Epithelial cell of alveolus of lung (primary cell): ENCODE results near the gene ASB6. TPM values are rescaled to one million over a fixed set of nuclear protein-coding genes. Genes with fewer than 3 reads are reported as not detected.

ENCODE experiments used
- total RNA-seq: library from RNA; depleted of rRNA; stranded (reverse); fragments of >200 nt; gene quantifications from 2 replicates; pipeline ENCODE4 v1.2.1, GENCODE V29; 2015

ASB6 gene
- 26.5 and 32.2 TPM in 2 replicates for total RNA-seq

DNA sequence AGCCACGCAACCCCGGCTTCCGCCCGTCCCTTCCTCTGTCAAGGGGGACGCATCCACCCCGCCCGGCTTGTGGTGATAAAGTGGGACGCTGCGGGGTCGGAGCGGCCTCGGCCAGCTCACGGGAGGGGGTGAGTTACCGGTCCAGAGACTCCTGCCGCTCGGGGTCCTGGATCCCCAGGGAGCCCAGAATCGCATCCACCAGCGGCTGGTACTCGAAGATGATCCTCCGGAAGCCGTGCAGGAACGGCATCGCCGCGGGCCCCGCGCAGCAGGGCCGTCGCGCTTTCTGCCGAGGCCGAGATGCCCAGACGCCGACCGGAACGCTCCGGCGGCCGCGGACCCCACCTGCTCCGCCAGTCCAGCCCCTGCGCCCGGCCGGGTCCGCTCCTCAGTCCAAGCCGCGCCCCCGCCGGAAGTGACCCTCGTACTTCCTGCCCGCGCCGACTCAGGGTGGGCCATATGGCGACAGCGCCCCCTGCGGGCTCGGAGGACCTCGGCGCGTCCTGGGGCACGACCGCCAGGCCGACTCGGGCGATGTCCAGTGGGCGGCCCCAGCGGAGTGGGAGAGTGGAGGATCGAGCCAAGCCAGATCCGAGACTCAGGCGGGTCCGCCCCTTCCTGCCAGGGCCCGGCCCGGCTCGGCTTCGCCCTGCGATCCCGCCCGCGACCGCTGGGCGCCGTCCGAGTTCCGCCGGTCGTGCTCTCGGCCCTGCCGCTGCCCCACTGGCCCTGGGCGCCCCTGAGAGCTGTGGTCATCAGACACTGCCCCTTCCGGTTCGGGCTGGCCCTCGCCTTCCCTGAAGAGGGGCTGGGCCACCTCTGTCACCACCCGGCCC lies at the start of gene ASB6:
Gene ASB6 (minus strand): TSS at position 402 of the 836 bp plus-strand sequence. CDS start 152 bp downstream, at position 250.

DNA sequence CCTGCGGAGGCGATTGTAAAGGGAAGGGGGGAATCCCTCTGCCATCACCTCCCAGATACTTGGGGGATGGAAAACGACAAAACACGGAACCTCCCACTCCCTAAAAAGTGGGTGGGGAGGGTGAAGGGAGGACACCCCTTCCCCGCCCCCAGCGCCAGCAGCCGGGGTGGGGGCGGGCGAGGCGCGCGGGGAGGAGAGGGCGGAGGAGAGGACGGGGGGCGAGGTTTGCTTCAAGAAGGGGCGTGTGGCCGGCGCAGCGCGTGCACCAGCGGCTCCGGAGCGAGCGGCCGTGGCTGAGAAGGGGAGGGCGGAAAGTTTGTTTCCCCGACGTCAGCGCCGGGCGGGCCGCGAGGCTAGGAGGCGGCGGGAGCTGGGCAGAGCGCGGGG lies 23.4 kb upstream of the ASB6 start, which contains the start of gene PRRX2:
Gene PRRX2 (plus strand): TSS at position 259 of the 387 bp plus-strand sequence. CDS start 221 bp downstream, outside the sequence.

DNA sequence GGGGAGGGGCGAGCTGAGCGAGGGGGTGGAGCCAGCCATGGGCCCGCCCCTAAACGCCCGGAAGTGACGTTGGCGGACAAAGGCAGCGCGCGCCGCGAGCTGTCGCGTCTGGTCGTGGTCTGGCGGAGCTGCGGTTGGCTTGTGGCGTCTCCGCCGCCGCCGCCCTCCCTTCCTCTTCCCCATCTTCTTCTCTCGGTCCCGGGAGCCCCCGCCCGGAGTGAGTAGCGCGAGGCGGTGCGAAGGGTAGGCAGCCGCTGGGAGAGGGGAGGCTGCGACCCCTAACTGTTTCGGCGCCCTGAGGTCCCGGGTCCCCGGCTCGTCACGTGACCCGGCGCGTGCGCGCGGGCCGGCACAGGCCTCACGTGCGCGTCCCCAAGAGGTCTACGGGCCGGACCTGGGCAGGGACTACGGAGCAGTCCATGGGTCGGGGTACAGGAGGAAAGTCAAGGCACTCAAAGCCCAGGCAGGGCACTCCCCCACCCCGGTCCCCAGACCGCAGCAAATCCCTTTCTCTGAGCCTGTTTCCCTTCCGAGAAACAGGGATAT lies 15.8 kb downstream of the ASB6 start, which contains the start of gene NTMT1:
Gene NTMT1 (plus strand): TSS at position 85 of the 546 bp plus-strand sequence. CDS start 6,541 bp downstream, outside the sequence.

DNA sequence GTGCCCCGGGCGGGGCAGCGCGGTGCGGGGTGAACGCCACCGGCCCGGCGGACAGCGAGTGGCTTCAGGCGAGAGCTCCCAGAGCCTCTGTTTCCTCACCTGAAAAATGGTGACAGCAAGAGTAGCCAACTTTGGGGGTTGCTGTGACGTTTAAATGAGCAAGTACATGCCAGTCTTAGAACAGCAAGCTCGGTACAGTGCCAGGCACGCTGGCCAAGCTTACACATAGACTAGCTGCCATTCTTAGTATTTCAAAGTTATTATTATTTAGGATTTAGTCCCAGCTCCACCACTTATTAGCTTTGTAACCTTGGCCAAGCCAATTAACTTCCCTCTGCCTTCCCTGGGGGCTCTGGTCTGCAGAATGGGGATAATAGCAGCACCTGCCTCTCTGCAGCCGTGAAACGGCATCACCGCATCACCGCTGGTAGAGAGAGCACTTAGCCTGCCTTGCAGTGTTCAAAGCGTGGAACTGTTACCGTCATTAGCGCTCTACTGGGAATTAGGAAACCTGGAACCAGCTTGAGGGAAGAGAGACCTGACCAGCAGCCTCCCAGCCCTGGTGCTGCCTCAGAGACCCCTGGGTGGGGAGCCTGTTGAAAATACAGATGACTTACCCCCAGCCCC lies 21.2 kb downstream of the ASB6 start, which contains the start of gene C9orf50:
Gene C9orf50 (minus strand): TSS at position 433 of the 627 bp plus-strand sequence. CDS start 527 bp downstream, outside the sequence.

Other genes starting within 250 kb of the ASB6 start
- 0.13 TPM in 1 of 2 replicates, not detected in the other for gene C9orf50, start 21.1 kb downstream of the ASB6 start, total RNA-seq
- gene NTMT1, start 16.0 kb downstream of the ASB6 start, total RNA-seq, result 36.2 and 87.0 TPM in 2 replicates
- 1.4 and 31.1 TPM in 2 replicates for gene PRRX2, start 23.5 kb upstream of the ASB6 start, total RNA-seq
- 47.7 and 56.1 TPM in 2 replicates for gene PTGES, start 110.9 kb upstream of the ASB6 start, total RNA-seq
- 26.8 and 28.8 TPM in 2 replicates for gene TOR1B, start 161.0 kb upstream of the ASB6 start, total RNA-seq
- gene TOR1A, start 182.0 kb upstream of the ASB6 start, total RNA-seq, result 50.1 and 75.2 TPM in 2 replicates
- 26.8 and 34.7 TPM in 2 replicates for gene C9orf78, start 193.1 kb upstream of the ASB6 start, total RNA-seq
- 12.5 and 24.0 TPM in 2 replicates for gene USP20, start 193.3 kb upstream of the ASB6 start, total RNA-seq